Measurements from ENCODE around the gene DDX39B.

DDX39B gene

DNA sequence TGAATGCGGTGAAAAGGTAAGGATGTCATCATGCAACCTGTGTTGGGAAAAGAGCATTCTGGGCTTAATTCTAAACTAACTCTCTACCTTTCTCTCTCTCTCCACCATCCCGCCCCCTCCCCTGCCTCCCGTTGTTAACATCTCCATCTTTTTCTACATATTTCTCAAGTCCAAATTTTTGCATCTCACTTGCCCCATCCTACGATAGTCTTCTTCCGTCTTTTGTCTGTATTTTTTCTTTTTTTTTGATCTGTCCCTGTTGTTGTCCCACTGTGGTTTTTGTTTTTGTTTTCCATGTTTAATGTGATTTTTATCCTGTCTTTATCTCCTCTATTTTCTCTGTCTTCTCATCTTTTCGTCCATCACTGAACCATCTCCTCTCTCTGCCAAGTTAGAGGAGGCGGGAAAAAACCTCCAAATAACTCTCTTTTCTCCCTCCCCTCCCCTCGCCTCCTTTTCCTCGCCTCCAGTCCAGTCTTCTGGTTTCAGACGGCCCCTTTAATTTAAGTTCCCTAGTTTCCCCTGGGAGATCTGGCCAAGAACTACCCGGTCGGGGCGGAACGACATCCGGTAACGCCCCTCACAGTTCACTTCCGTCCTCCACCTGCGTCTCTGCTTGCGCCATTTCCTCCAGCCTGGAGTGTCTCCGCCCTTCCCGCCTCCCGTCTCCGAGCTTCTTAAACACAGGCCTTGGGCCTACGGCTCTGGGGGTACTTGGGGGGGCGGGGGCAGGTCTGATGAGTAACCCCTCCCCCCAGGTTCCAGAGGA is 5.3 kb upstream of the DDX39B start, which contains the start of gene NFKBIL1:
Gene NFKBIL1, plus strand, starts transcription at position 651 of the 769 bp plus-strand sequence. Its CDS starts 87 bp downstream, at position 738.
- peak; percentile 88 for DNase-seq

DNA sequence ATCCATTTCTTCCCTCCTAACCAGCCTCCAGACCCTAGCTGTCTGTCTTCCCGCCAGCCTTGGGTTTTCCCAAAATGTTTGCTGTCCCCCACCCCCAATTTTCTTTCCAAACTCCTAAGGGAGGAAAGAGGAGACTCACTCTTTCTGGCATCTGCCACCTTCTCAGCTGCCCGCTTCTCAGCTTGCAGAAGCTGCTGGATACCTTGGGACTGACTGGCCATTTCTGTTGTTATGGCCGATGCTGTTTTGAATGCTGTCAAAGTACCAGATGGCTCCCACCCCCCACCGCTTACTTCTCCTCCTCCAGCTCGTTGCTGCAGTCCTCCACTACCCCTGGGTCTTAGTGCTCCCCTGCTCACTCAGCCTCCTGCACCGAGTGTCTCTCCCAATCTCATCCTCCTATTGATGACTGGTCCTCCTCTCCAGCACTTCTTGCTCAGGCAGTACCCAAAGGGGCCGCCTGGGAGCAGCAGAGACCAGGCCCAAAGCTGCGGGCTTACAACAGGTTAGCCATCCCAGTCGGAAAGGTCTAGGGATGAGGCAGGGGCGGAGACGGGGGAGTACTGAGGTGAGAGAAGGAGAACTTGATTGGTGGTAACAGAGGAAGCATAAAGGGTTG is 4.6 kb upstream of the DDX39B start, which contains the start of gene ATP6V1G2:
Gene ATP6V1G2, minus strand, starts transcription at position 270 of the 619 bp plus-strand sequence. Its CDS starts 49 bp downstream, at position 221.
- peak; percentile 68 for DNase-seq

DNA sequence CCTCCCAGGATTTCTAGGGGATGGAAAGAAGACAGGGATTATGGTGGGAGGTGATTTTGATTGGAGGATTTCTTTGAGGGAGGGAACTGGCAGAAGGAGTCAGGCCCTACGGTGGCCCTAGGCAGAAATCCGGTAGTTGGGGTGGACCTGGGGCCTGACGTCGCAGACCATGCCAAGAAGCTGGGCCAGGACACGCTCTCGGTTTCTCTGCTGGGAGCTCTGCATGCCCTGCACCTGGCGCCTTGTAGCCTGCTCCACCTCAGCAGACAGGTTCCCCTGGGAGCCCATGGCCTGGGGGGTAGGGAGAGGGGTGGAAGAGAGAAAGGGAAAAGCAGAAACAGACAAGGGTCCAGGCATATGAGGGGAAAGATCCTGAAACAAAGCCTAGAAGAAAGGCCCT is 3.5 kb upstream of the DDX39B start:
- DNase-seq: no peak

DNA sequence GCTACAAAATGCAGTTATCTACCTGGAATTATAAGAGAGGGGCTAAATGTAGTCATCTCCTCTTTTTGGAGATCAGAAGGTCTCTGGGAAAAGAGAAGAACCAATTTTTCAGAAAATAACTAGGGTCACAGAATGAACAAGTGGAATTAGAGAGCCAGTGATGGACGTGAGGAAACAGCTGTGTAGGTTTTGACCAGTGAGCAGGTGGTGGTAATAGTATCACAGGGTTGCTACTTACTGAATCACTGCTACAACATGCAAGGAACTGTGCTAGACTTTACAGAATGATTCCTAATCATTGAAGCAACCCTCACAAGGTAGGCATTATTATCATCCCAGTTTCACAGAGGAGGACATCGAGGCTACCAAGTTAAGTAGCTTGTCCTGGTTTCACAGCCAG is 2.9 kb upstream of the DDX39B start:
- no peak for DNase-seq

DNA sequence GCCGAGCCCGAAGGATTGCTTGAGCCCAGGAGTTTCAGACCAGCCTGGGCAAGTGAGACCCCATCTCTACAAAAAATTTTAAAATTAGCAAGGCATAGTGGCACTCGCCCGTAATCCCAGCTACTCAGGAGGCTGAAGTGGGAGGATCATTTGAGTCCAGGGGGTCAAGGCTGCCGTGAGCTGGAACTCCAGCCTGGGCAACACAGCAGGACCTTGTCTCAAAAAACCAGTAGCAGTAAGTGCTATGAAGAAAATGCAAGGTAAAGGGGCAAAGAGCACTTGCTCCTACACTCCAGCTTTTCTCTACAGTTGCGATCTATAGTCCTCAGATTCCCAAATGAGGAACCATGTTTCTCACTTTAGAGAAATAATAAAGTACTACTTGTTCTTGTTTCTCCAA is 1.8 kb upstream of the DDX39B start:
- DNase-seq: no peak

DNA sequence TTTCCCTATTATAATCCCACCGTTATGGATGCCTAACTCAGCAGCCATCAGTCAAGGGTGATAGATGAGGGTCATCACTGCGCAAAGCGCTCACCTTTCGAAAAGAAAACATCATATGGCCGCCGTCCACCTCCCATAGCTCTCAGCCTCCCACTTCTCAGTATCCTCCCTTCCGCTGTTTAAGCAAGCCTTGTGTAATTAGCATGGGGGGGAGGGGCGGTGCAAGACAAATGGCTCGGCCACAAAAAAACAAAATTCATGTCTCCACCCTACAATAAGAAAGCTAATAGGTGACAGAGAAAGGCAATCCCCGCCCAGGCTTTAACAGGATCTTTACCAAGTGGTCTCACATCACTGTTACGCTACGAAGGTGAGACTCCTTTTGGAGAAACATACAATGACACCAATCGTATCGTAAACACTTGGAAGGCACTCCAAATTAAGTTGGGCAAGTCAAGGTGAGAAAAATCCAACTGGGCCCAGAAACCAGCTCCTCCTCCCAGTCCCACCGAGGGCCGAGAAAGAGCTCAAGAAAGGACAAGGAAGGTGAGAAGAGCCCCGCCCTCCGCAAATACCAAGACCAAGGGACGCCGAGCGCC is 645 bp downstream of the DDX39B start:
- peak; percentile 57 for DNase-seq

DNA sequence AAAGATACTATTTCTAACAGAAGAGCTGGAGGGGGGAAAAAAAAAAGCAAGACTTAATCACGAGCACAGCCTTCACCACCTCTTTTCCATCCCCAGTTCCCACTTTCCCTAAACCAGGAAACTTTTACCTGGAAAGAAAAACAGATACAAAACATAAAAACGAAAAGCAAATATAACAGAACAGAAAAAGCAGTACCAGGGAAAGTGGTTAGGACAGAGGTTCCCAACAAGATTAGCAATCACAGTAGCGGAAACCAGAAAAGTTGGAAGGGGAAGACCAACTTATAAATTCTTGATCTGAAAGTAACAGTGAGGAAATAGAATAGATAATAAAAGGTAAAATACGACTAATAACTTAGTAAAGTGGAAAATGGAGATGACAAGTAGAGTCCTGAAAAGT is 1.2 kb downstream of the DDX39B start:
- DNase-seq: no peak

DNA sequence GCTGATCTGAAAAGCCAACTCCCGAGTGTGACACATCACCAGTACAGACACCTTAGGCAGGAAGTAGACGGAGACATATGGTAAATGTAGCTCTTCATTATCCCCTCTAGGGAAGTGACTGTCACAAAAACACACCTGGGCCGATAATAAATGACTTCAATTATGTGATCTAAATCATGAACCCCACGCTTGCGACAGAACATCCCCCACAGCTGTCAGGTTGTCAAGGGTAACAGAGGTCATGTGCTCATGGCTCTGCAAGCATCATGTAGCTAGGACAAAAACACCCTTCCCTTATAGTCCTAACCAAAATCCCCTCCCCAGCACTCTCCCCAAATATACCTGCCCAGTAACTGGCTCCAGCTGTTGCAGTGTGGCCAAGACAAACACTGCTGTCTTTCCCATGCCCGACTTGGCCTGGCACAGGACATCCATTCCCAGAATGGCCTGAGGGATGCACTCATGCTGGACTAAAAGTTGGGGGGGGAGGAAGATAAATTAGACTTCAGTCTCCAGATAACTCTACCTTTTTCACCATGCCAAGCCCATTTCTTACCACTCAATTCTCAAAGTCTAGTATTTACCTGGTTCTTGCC is 2.9 kb downstream of the DDX39B start:
- DNase-seq: no peak

DNA sequence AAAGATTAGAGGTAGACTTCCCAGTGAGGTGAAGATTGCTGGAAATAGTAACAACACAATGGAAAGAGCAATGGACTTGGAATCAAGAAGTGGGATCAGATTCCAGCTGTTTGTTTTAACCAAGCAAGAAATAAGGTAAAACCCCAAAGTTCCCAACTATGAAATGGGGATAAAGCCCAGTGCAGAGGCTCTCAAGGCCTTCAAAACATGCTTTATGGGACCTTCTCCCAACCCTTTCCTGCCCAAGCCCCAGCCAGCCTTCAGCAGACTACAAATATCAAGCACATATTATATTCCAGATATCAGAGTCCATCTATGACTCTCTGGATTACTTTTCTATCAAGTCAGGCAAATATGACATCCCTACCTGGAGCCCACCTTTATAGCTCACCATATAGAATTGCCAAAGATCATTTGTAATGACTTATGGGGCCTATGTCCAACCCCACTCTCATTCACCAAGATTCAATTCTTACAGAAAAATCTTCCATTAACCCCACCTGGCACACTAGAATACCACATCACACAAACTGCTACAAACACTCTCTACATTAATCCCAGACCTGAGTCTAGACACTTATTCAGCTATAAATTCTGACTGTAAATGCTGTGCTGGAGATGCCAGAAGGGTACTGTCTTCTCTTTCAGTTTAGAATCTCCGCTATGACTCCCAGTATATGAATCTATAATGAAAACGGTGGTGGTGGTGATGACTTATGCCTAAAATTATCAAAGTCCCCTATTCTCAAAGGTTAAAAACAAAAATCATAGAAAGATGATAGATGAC is 6.1 kb downstream of the DDX39B start:
- no peak for DNase-seq

DNA sequence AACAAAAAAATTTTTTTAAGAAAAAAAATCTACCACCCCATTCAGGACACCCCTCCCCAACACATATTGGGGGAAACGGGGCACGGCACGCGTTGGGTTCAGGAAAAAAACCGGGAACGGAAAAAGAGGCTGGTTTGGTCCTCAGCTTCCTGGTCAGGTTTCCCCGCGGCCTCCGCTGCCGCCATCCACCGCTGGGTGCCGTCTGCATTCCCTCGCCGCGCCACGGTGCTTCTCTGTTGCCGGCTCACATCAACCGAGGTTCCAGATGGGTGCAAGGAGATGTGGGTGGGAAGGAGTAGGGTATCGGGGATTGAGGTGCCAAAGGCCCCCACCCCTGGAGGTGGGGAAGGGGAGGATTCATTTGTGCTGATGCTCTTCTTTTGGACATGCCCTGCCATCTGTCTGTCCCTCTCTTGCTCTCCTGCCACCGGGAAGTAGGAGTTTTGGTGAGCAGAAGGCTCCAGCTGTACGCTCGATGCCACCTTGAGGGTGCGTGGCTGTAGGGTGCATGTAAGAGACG is 7.2 kb downstream of the DDX39B start:
- DNase-seq: no peak

DNA sequence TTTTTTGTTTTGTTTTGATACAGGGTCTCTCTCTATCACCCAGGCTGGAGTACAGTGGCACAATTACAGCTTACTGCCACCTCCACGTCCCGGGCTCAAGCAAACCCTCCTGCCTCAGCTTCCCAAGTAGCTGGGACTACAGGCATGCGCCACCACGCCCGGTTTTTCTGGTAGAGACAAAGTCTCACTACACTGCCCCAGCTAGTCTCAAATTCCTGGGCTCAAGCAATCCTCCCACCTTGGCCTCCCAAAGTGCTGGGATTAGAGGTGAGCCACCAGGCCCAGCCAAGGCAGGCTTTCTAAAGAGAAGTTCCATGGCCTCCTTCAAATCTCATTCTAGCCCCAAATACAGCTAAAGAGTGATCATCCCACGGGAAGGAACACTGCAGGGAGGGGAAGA is 7.8 kb downstream of the DDX39B start:
- DNase-seq: no peak

DNA sequence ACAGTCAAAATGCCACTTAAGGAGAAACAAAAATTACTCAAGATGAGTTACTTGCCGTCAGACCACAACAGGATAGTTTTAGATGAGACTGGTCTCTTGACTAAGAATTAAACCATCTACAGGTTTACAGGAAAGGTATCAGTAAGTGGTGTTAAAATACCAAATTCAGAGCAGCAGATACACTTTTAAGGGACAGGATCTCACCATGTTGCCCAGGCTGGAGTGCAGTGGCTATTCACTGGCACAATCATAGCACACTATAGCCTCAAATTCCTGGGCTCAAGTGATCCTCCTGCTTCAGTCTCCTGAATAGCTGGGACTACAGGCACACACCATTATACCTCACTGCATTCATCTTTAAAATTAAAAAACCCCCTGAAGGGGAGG is 8.4 kb downstream of the DDX39B start:
- DNase-seq: no peak

DNA sequence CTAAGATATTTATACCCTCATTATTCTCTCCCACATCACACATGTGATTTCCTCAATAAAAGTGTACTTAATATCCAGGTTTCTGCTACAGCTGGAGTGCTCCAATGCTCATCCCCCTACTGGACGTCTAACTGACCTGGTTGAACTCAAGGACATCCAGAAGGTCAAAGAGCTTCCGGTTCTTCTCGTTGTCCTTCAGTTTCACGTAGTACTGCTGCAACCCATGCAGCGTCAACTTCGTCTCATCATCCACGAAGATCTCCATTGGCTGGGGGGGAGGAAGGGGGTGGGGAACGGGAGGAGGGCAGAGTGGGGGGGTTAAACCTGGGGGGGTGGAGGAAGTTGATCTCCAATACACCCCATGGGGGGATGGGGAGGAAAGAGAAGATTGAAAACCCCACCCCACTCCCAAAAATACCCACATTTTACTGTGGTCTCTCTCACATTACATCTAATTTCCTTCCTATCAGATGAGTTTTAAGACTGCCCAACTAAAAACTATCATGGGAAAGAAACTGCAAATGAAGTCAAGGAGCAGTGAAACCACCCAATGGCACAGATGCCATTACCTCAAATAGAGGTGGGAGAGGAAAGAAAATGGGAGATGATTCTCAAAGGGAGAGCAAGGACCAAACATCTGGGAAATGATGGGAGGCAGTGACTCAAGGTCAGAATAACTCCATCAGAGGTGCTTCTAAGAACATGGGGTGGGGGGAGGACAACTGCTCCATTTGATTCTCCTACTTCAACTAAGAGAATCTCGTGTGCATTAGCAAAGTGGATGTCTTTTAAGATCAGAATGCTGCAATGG is 9.0 kb downstream of the DDX39B start:
- no peak for DNase-seq

DNA sequence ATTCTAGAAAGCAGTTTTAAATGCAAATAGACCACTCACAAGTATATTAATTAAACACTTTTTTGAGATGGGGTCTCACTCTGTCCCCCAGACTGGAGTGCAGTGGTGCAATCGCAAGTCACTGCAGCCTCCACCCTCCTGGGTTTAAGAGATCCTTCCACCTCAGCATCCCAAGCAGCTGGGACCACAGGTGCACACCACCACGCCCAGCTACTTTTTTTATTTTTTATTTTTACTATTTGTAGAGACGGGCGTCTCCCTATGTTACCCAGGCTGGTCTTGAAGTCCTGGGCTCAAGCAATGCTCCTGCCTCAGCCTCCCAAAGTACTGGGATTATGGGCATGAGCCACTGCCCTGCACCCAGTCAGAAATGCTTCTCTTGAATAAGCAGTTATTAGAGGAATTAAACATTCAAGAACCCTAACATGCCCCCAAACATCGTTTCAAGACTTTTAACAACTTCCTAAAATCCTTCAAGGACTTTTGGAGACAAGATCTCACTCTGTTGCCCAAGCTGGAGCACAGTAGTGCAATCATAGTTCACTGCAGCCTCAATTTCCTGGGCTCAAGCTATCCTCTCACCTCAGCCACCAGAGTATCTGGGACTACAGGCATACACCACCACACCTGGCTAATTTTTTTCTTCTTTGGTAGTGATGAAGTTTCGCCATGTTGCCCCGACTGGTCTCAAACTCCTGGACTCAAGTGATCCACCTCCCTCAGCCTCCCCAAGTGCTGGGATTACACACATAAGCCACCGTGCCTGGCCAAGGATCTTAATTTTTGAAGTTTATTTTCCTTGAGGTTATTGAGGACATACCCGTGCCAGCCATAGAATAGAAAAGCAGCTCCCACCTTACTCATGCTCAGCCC is 9.8 kb downstream of the DDX39B start:
- no peak for DNase-seq

DNA sequence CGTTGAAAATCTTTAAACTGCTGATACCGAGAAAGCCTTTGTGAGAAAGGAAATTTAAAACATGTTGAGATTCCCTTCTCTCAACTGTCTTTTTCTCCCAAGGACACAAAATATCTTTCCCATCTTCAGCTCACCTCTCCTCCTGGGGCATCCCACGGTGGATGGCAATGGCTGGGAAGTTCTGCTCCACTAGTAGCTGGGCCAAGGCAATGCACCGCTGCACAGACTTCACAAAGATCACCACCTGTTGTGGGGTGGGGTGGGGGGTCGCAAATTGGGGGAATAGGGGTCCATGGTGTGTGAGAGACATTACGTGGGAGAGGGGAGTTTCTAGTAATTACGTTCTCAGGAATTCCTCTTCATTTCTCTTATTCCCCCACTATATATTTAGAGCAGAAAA is 10.6 kb downstream of the DDX39B start:
- DNase-seq: no peak

DNA sequence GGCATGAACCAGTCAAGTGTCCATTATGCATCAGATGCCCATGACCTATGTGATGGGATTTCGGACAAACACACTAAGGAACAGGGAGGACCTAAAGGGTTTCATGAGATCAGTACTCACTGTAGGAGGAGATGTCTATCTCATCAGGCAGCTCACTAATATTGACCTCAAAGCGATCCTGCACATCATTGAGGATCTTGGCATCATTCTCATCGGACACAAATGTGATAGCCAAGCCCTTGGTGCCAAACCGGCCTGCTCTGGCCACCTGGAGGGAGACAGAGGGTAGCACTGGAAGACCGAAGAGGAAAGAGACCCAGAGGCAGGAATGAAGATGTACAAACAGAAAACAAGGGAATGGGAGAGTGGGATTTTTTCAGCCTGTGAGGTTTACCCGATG is 11.1 kb downstream of the DDX39B start:
- no peak for DNase-seq

DNA sequence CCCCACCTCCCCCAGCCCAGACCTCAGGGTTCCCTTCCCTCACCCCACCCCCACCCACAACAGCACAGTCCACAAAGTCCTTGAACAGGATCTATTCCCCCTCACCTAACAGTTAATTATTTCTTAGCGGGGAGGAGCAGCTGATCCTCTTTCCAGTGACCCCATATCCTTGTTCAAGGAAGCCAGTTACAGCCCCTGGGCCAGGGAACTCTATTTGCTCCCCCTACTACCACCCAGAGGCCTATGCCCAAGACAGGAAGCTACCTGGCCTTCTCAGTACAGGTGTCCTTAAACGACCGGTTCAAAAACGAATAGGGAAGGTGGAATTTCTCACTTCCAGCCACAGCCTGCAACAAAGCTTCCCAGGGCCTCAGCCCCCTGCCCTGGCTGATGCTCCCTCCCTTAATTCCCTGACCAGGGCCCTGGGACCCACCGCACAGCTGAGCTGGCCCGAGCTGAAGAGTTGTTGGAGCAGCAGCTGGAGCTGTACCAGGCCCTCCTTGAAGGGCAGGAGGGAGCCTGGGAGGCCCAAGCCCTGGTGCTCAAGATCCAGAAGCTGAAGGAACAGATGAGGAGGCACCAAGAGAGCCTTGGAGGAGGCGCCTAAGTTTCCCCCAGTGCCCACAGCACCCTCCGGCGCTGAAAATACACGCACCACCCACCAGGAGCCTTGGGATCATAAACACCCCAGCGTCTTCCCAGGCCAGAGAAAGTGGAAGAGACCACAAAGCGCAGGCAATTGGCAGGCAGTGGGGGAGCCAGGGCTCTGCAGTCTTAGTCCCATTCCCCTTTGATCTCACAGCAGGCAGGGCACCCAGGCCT is 12.3 kb downstream of the DDX39B start:
- no peak for DNase-seq

DNA sequence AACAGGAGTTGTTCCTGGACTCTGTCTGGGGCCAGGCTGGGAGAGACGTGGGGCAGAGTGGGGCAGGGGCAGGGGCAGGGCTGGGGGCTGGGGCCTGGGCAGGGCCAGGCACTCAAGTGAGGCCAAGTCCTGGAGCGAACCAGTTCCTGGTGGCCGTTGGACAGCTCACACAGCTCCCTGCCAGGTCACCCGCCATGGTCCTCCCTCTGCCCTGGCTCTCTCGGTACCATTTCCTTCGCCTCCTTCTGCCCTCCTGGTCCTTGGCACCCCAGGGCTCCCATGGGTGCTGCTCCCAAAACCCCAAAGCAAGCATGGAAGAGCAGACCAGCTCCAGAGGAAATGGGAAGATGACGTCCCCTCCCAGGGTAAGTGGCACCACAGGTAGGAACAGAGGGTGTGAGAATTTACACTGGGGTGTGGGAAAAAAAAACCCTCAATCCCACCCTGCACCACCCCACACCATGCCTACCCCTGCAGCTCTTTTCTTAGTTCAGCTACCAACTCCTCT is 12.9 kb downstream of the DDX39B start, which contains the start of gene MCCD1:
Gene MCCD1, plus strand, starts transcription at position 142 of the 508 bp plus-strand sequence. Its CDS starts 53 bp downstream, at position 195.
- DNase-seq: no peak

DNA sequence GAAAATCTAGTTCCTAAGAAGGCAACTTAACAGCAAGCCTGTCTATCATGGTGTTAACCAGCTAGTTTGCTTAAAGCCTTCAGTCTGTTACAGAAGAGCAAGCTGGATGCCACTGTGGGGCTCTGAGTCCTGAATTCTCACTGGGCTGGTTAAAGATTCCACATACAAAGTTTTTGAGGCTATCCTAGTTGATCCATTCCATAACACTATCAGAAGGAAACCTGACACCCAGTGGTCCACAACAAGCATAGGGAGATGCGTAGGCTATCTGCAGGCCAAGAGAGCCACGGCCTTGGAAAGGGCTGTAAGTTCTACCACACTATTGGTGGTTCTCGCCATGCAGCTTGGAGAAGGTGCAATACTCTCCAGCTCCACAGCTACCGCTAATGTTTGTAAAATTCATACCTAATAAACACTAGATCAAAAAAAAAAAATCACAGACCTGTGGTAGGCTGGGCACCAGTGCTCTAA is 13.5 kb downstream of the DDX39B start:
- DNase-seq: no peak

Data from KG1 (cell line).